KMS-11 (cell line): ENCODE data around the gene GEMIN4.
"Not testable (repeated sequence)": the region's sequence is repeated elsewhere in the genome, so short reads cannot be mapped to it uniquely, and the experiment has no call there.

Source experiments
- H2AFZ ChIP-seq: fragments of 200-600 bp; sonication (generic); 2 replicates; pipeline ENCODE4 v1.6.1; 2016; ENCODE audit warnings: antibody characterized with exemption, mixed run types, low read depth
- H3K27ac ChIP-seq: fragments of 200-600 bp; sonication (generic); 2 replicates; pipeline ENCODE4 v1.6.1; 2016; ENCODE audit warnings: mild to moderate bottlenecking, mixed run types
- H3K27me3 ChIP-seq: fragments of 200-600 bp; sonication (generic); 2 replicates; pipeline ENCODE4 v1.6.1; 2017; ENCODE audit warnings: mild to moderate bottlenecking, low read depth, mixed run types, moderate library complexity; ENCODE audit not compliant: insufficient read depth
- H3K36me3 ChIP-seq: fragments of 200-600 bp; sonication (generic); 2 replicates; pipeline ENCODE4 v1.6.1; 2017; ENCODE audit warnings: mild to moderate bottlenecking, mixed run types; ENCODE audit not compliant: insufficient read depth
- H3K4me1 ChIP-seq: fragments of 200-600 bp; sonication (generic); 2 replicates; pipeline ENCODE4 v1.6.1; 2016; ENCODE audit warnings: mild to moderate bottlenecking, low read depth, mixed run types; ENCODE audit not compliant: poor library complexity, severe bottlenecking
- H3K4me2 ChIP-seq: fragments of 200-600 bp; sonication (generic); 2 replicates; pipeline ENCODE4 v1.7.0; 2016; ENCODE audit warnings: mild to moderate bottlenecking, mixed run types
- H3K4me3 ChIP-seq: fragments of 200-600 bp; sonication (generic); IDR thresholded peaks from 2 replicates; pipeline ENCODE4 v1.6.1; 2017; ENCODE audit warnings: low read depth, low read length, mixed read lengths; ENCODE audit not compliant: insufficient read depth
- H3K79me2 ChIP-seq: fragments of 200-600 bp; sonication (generic); 2 replicates; pipeline ENCODE4 v1.6.1; 2016; ENCODE audit warnings: low read depth, mixed run types; ENCODE audit not compliant: insufficient read depth
- H3K9ac ChIP-seq: fragments of 200-600 bp; sonication (generic); 2 replicates; pipeline ENCODE4 v1.6.1; 2016; ENCODE audit warnings: mild to moderate bottlenecking, mixed run types
- H4K20me1 ChIP-seq: fragments of 200-600 bp; sonication (generic); 2 replicates; pipeline ENCODE4 v1.6.1; 2016; ENCODE audit warnings: mild to moderate bottlenecking, mixed run types; ENCODE audit not compliant: insufficient read depth
- CTCF ChIP-seq: fragments of 200-600 bp; sonication (generic); conservative IDR thresholded peaks from 2 replicates; pipeline ENCODE4 v1.6.1; 2017; ENCODE audit warnings: low read depth, mild to moderate bottlenecking, antibody characterized with exemption, low read length, moderate library complexity, mixed read lengths

Gene GEMIN4

GRCh38 chr17:789160-789840 lies 37.2 kb upstream of the GEMIN4 start:
- Histone ChIP-seq H3K9ac (no peak overlapping the region), H3K4me2 (no peak overlapping the region), H4K20me1 (no peaks in the 10 kb centered on the region), H3K36me3 (no peaks in the 10 kb centered on the region), H2AFZ (no peak overlapping the region), H3K4me3 (no peak overlapping the region), H3K27ac (no peak overlapping the region), H3K4me1 (peaks cover 2% of the 10 kb centered on the region), H3K79me2 (no peaks in the 10 kb centered on the region), H3K27me3 (no peaks in the 10 kb centered on the region)
- no peak for TF ChIP-seq CTCF

GRCh38 chr17:788551-788950 lies 36.5 kb upstream of the GEMIN4 start:
- no peaks in the 10 kb centered on the region for H3K36me3 ChIP-seq
- H3K27ac ChIP-seq, result no peak overlapping the region
- H3K4me2 ChIP-seq, result no peak overlapping the region
- H3K4me3 ChIP-seq, result no peak overlapping the region
- H2AFZ ChIP-seq, result no peak overlapping the region
- H3K27me3 ChIP-seq, result no peaks in the 10 kb centered on the region
- H4K20me1 ChIP-seq, result no peaks in the 10 kb centered on the region
- no peak for TF ChIP-seq CTCF
- H3K4me1 ChIP-seq, result peaks cover 9% of the 10 kb centered on the region
- H3K9ac ChIP-seq, result no peak overlapping the region
- peaks cover 6% of the 10 kb centered on the region for H3K79me2 ChIP-seq

- Histone ChIP-seq H2AFZ (no peak overlapping the region), H3K36me3 (no peaks in the 10 kb centered on the region), H3K4me3 (no peak overlapping the region), H3K79me2 (peaks cover 15% of the 10 kb centered on the region), H3K4me2 (no peak overlapping the region), H3K4me1 (peaks cover 10% of the 10 kb centered on the region), H3K9ac (no peak overlapping the region), H4K20me1 (no peaks in the 10 kb centered on the region), H3K27ac (no peak overlapping the region), H3K27me3 (no peaks in the 10 kb centered on the region)
- no peak for TF ChIP-seq CTCF
Observed at GRCh38 chr17:787641-788221, 35.7 kb upstream of the GEMIN4 start.

GRCh38 chr17:785901-786300 lies 33.8 kb upstream of the GEMIN4 start:
- not testable (repeated sequence) for H2AFZ ChIP-seq, H3K4me1 ChIP-seq, H3K9ac ChIP-seq, H3K4me2 ChIP-seq, H3K36me3 ChIP-seq, H4K20me1 ChIP-seq, H3K27me3 ChIP-seq, H3K4me3 ChIP-seq, H3K27ac ChIP-seq
- peaks cover 19% of the 10 kb centered on the region for H3K79me2 ChIP-seq

- H4K20me1 ChIP-seq, result no peaks in the 10 kb centered on the region
- no peak overlapping the region for H3K27ac ChIP-seq
- H3K79me2 ChIP-seq, result peaks cover 19% of the 10 kb centered on the region
Observed at GRCh38 chr17:784143-784542, 32.1 kb upstream of the GEMIN4 start.

More at GRCh38 chr17:784143-784542, 32.1 kb upstream of the GEMIN4 start:
- Histone ChIP-seq H3K4me2 (peak overlapping the region; percentile 89; the same call in 1 of the 2 replicates), H3K27me3 (no peaks in the 10 kb centered on the region), H3K9ac (no peak overlapping the region), H2AFZ (no peak overlapping the region), H3K36me3 (no peaks in the 10 kb centered on the region), H3K4me1 (peaks cover 10% of the 10 kb centered on the region), H3K4me3 (no peak overlapping the region)
- TF ChIP-seq CTCF, result no peak
